ENCODE measurements around the gene TMEM238L.

TMEM238L gene

GRCh38 chr17:10772425-10773380 is 31.2 kb downstream of the TMEM238L start:
- peak; percentile 49 for DNase-seq

- no peak for DNase-seq
Observed at GRCh38 chr17:10771148-10771547, 32.8 kb downstream of the TMEM238L start.

- no peak for DNase-seq
Observed at GRCh38 chr17:10769840-10770239, 34.1 kb downstream of the TMEM238L start.

- no peak for DNase-seq
Observed at GRCh38 chr17:10768750-10769251, 35.1 kb downstream of the TMEM238L start.

GRCh38 chr17:10767232-10767631 is 36.7 kb downstream of the TMEM238L start:
- DNase-seq = no peak

- no peak for DNase-seq
Observed at GRCh38 chr17:10762037-10762436, 41.9 kb downstream of the TMEM238L start.

- DNase-seq = no peak
Observed at GRCh38 chr17:10761281-10761680, 42.6 kb downstream of the TMEM238L start.

GRCh38 chr17:10758062-10758461 is 45.8 kb downstream of the TMEM238L start:
- DNase-seq = no peak

GRCh38 chr17:10757647-10758046 is 46.3 kb downstream of the TMEM238L start:
- DNase-seq = no peak

GRCh38 chr17:10757067-10757466 is 46.8 kb downstream of the TMEM238L start:
- no peak for DNase-seq

GRCh38 chr17:10756619-10757018 is 47.3 kb downstream of the TMEM238L start:
- no peak for DNase-seq

GRCh38 chr17:10756185-10756584 is 47.7 kb downstream of the TMEM238L start:
- no peak for DNase-seq

- no peak for DNase-seq
Observed at GRCh38 chr17:10755592-10756127, 48.2 kb downstream of the TMEM238L start.

GRCh38 chr17:10754861-10755591 is 48.9 kb downstream of the TMEM238L start:
- no peak for DNase-seq

GRCh38 chr17:10754109-10754508 is 49.8 kb downstream of the TMEM238L start:
- DNase-seq = peak; percentile 56

GRCh38 chr17:10752696-10753095 is 51.2 kb downstream of the TMEM238L start:
- DNase-seq = no peak

GRCh38 chr17:10751563-10751962 is 52.3 kb downstream of the TMEM238L start:
- DNase-seq = no peak

- DNase-seq = no peak
Observed at GRCh38 chr17:10750210-10750609, 53.7 kb downstream of the TMEM238L start.

GRCh38 chr17:10748531-10749181 is 55.2 kb downstream of the TMEM238L start:
- no peak for DNase-seq

- DNase-seq = no peak
Observed at GRCh38 chr17:10745231-10745630, 58.7 kb downstream of the TMEM238L start.
